Fibroblast of villous mesenchyme (primary cell): Measurements from ENCODE around the gene DNM3. TPM values are rescaled to one million over a fixed set of nuclear protein-coding genes. Genes with fewer than 3 reads are reported as not detected.
A peak's percentile ranks its signal among the peaks of the same experiment; 100 is the strongest.

Experiments used
- DNase-seq: peaks from one replicate; pipeline ENCODE4 v3.0.0-alpha.2; 2010; ENCODE audit warnings: low read depth
- H3K4me3 ChIP-seq: 2 replicates; pipeline ENCODE4 v1.5.1; 2011; ENCODE audit warnings: low read depth, mild to moderate bottlenecking, low read length
- total RNA-seq: library from RNA; depleted of rRNA; stranded (reverse); fragments of >200 nt; gene quantifications from 2 replicates; pipeline ENCODE4 v1.2.3, GENCODE V29; 2012
- TF ChIP-seq, protein P1 (sequence below): IDR thresholded peaks from 2 replicates; pipeline ENCODE4 v1.5.1; 2012; ENCODE audit warnings: low read depth, mild to moderate bottlenecking, low read length; ENCODE audit not compliant: insufficient read depth

Gene DNM3
- total RNA-seq, 1 donor = 2.2 TPM

DNA sequence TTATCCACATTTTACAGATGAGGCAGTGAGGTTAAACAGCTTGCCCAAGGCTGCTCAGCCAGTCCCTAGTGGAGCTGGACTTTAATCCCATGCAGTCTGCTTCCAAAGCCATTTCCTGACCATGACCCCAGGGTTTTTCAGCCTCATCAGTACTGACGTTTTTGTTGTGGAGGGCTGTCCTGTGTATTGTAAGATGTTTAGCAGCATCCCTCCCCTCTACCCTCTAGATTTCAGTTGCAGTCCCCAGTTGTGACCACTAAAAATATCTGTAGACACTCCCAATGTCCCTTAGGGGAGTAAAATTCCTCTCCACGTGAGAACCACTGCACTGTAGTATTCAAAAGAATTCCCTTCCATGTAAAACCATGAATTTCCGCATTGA lies 549.0 kb downstream of the DNM3 start:
- H3K4me3 ChIP-seq = no peak overlapping the region
- DNase-seq = peak; percentile 68
- TF ChIP-seq, protein P1, sequence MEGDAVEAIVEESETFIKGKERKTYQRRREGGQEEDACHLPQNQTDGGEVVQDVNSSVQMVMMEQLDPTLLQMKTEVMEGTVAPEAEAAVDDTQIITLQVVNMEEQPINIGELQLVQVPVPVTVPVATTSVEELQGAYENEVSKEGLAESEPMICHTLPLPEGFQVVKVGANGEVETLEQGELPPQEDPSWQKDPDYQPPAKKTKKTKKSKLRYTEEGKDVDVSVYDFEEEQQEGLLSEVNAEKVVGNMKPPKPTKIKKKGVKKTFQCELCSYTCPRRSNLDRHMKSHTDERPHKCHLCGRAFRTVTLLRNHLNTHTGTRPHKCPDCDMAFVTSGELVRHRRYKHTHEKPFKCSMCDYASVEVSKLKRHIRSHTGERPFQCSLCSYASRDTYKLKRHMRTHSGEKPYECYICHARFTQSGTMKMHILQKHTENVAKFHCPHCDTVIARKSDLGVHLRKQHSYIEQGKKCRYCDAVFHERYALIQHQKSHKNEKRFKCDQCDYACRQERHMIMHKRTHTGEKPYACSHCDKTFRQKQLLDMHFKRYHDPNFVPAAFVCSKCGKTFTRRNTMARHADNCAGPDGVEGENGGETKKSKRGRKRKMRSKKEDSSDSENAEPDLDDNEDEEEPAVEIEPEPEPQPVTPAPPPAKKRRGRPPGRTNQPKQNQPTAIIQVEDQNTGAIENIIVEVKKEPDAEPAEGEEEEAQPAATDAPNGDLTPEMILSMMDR = no peak

DNA sequence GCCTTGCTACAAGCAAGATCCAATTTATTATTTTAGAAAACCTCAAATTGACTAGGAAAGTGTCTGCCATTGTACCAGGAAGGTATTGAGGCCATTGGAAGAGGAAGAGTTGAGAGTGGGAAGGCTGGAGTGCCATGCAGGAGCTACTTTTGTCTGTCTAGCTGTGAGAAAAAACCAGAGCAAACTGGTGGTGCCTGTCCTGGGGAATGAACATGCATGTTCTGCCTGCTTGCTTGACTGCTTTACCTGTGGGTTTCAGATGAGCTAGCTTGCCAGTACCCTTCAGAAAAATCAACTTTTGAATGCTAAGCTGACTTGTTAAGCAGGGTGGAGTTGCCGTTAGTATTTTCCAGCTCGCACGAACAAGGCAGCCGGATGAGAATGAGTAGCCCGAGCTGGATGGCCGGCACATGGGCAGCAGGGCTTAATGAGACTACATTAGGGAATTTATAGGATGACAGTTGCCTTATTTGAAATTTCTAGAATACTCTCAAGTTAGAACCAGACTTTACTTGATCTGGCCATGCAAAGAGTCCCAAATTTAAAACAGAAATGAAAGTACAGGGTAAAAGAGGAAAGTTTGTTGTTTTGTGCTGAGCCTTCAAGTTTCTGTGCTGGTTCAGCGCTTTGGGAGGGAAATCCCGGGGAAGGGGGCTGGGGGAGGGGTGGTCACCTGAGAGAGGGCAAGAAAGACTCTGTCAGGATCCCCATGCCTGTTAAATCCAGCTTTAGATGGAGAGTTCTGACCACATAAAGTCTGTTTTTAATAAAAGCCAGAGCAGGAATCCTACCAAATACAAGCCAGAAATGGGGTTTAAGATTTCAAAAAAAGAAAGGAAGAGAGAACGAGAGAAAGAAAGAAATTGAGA lies 549.6 kb downstream of the DNM3 start:
- no peak overlapping the region for H3K4me3 ChIP-seq
- DNase-seq = peak; percentile 43
- TF ChIP-seq, protein P1 = no peak

DNA sequence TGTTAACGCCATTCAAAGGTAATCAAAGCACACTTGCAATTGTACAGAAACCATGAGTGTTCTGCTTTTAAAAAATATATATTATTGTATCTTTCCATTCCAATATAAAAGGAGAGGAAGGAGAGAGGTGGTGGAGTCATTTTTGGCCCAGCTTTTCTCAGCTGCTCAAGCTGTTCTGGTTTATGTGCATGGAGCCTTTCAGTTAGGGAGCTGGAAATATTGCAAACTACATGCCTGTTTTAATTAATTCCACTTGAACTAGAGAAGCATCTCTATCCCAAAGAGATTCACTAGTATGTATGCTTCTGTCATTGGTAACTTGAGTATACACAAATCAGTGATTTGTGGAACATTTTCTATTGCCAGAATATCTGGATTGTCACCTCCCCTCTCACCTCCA lies 550.7 kb downstream of the DNM3 start:
- H3K4me3 ChIP-seq = no peak overlapping the region
- no peak for DNase-seq
- TF ChIP-seq, protein P1 = no peak

DNA sequence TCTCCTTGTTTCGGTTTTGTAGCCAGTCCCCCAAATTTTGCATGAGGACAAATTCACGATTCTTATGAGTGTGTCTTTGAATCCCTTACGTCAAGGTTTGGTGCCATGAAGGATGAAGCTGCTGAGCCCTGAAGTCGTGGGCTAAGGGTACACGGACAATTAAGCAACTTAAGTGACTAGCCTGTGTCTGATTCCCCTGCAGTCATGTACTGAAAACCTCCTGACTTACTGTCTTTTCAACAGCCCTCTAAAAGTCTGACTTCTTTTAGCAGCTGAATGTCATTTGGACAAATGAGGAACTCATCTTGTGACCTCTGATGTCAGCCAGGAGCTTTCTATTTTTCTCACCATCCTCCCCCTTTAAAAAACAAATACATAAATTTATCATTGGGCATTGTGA lies 552.1 kb downstream of the DNM3 start:
- TF ChIP-seq, protein P1 = no peak
- no peak overlapping the region for H3K4me3 ChIP-seq
- no peak for DNase-seq

DNA sequence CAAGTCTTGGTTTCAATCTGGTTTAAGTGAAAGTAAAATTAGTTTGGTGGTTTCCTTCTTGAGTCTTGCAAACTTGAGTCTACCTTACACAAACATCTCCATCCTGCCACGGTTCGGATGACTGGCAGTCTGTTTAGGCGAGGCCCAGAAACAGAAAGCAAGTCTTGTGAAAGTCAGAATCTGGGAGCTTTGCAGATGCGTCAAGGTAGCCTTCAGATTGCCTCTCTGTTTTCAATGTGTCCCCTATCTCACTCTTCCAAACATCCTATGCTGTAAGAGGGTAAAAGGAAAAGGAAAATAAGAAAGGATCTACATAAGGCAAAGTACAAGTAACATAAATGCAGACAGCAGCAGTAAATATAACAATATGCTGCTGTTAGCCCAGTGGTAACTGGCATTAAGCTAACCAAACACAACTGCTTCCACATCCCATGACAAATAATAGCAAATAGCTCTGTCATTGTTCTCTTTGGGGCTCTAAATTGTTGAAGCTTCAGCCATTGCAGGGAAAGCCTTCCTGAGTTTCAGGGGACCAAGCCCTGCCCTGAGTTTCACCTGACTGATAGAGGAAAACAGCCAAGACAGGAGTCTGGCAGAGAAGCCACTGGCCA lies 552.9 kb downstream of the DNM3 start:
- TF ChIP-seq, protein P1 = no peak
- H3K4me3 ChIP-seq = no peak overlapping the region

DNA sequence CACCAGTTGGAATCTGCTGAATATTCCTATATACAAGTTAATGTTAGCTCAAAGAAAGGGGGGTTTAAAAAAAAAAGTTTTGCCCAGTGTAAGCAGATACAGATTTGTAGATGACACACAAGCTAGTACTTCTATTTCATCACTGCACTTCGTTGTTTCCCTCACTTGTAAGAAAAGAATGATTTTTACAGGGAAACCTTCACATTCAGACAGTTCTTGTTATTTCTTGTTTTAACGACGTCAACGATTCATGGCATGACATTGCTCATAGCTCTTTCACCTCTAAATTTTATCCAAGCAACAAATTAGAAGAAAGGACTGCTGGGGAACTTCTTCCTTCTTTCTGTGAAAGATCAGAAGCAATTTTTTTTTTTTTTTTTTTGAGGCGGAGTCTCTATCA lies 553.5 kb downstream of the DNM3 start:
- DNase-seq = no peak
- TF ChIP-seq, protein P1 = no peak

More for the DNA sequence above, 552.9 kb downstream of the DNM3 start:
- peak; percentile 34 for DNase-seq

More for the DNA sequence above, 553.5 kb downstream of the DNM3 start:
- no peak overlapping the region for H3K4me3 ChIP-seq
